Chondrocyte (in vitro differentiated cells): Measurements from ENCODE around the gene LTB4R. TPM values are rescaled to one million over a fixed set of nuclear protein-coding genes. Genes with fewer than 3 reads are reported as not detected.

ENCODE experiments used
- DNase-seq: peaks from one replicate; pipeline ENCODE4 v3.0.0; 2021; ENCODE audit warnings: mixed read lengths, low spot score
- H3K27ac Mint-ChIP-seq: one replicate; pipeline ENCODE4 v1.8.0; 2021; ENCODE audit warnings: mild to moderate bottlenecking, moderate library complexity, mixed read lengths; ENCODE audit not compliant: unreplicated experiment
- H3K27me3 Mint-ChIP-seq: 2 replicates; pipeline ENCODE4 v1.8.0; 2021; ENCODE audit warnings: low read depth, mixed read lengths
- H3K36me3 Mint-ChIP-seq: 2 replicates; pipeline ENCODE4 v1.8.0; 2021; ENCODE audit warnings: low read depth, mixed read lengths
- H3K4me1 Mint-ChIP-seq: 2 replicates; pipeline ENCODE4 v1.8.0; 2021; ENCODE audit warnings: low read depth, mild to moderate bottlenecking, mixed read lengths
- H3K4me3 Mint-ChIP-seq: one replicate; pipeline ENCODE4 v1.8.0; 2021; ENCODE audit warnings: mild to moderate bottlenecking, moderate library complexity, mixed read lengths; ENCODE audit not compliant: unreplicated experiment
- H3K9me3 Mint-ChIP-seq: 2 replicates; pipeline ENCODE4 v1.8.0; 2021; ENCODE audit warnings: low read depth, mixed read lengths
- total RNA-seq: library from RNA; stranded (reverse); gene quantifications from 3 replicates; pipeline ENCODE4 v1.2.1, GENCODE V29; 2021
- TF ChIP-seq, protein P1 (sequence below): fragments of 200-600 bp; sonication (generic); IDR thresholded peaks from 2 replicates; pipeline ENCODE4 v1.5.0; 2021; ENCODE audit warnings: antibody characterized with exemption, mild to moderate bottlenecking, moderate library complexity

The LTB4R gene
- total RNA-seq, 1 donor from 2014 or later: 7.3 TPM

- TF ChIP-seq, protein P1, sequence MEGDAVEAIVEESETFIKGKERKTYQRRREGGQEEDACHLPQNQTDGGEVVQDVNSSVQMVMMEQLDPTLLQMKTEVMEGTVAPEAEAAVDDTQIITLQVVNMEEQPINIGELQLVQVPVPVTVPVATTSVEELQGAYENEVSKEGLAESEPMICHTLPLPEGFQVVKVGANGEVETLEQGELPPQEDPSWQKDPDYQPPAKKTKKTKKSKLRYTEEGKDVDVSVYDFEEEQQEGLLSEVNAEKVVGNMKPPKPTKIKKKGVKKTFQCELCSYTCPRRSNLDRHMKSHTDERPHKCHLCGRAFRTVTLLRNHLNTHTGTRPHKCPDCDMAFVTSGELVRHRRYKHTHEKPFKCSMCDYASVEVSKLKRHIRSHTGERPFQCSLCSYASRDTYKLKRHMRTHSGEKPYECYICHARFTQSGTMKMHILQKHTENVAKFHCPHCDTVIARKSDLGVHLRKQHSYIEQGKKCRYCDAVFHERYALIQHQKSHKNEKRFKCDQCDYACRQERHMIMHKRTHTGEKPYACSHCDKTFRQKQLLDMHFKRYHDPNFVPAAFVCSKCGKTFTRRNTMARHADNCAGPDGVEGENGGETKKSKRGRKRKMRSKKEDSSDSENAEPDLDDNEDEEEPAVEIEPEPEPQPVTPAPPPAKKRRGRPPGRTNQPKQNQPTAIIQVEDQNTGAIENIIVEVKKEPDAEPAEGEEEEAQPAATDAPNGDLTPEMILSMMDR: no peak
- Mint-ChIP-seq H3K4me3 (no peak overlapping the region), H3K9me3 (no peaks in the 10 kb centered on the region), H3K36me3 (peaks cover 14% of the 10 kb centered on the region), H3K27me3 (no peaks in the 10 kb centered on the region), H3K27ac (no peak overlapping the region), H3K4me1 (peaks cover 16% of the 10 kb centered on the region)
- peak; percentile 77 for DNase-seq
These were observed 41.3 kb upstream of the LTB4R start for GRCh38 chr14:24269910-24270536.

DNA sequence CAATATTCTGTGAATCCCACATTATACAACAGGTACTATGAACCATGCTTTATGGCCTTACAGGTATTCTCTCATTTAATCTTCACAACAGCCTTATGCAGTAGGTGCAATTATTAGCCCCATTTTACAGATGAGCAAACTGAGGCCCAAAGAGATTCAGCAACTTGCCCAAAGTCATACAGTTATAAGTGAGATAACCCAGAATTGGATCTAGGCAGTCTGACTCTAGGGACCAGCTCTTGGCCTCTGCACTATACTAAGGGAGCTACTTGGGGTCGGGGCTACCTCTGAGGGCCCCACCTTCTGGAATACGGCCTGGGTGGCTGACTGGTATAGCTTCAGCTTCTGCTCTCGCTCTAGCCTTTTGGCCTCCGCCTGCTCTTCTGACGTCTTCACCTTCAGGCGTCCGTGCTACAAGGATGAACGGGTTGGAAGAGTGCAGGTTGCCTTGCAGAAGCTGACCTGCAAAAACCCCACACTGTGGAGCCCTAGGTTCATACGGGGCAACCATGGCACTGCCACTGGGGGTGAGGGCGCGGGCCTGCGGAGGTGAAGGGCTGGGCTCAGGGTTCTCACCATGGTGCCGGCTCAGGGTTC, 40.7 kb upstream of the LTB4R start:
- DNase-seq: no peak
- H3K27ac Mint-ChIP-seq: peak overlapping the region; percentile 90

GRCh38 chr14:24271134-24271833, 40.0 kb upstream of the LTB4R start, which contains the start of gene RABGGTA:
RABGGTA (minus strand) TSS chr14:24271597; CDS start chr14:24271115, 482 bp downstream.
- TF ChIP-seq, protein P1: peak; percentile 86
- peaks cover 12% of the 10 kb centered on the region for H3K36me3 Mint-ChIP-seq
- no peaks in the 10 kb centered on the region for H3K9me3 Mint-ChIP-seq
- peak within 1 kb of the TSS; percentile 92 for H3K4me3 Mint-ChIP-seq
- DNase-seq: peak; percentile 92
- peaks cover 16% of the 10 kb centered on the region for H3K4me1 Mint-ChIP-seq
- H3K27me3 Mint-ChIP-seq: no peaks in the 10 kb centered on the region
- peak within 1 kb of the TSS; percentile 90 for H3K27ac Mint-ChIP-seq

More for the DNA sequence above, 40.7 kb upstream of the LTB4R start:
- peak overlapping the region; percentile 92 for H3K4me3 Mint-ChIP-seq
- peaks cover 14% of the 10 kb centered on the region for H3K36me3 Mint-ChIP-seq
- TF ChIP-seq, protein P1: no peak
- no peaks in the 10 kb centered on the region for H3K27me3 Mint-ChIP-seq
- H3K9me3 Mint-ChIP-seq: no peaks in the 10 kb centered on the region
- peaks cover 16% of the 10 kb centered on the region for H3K4me1 Mint-ChIP-seq

DNA sequence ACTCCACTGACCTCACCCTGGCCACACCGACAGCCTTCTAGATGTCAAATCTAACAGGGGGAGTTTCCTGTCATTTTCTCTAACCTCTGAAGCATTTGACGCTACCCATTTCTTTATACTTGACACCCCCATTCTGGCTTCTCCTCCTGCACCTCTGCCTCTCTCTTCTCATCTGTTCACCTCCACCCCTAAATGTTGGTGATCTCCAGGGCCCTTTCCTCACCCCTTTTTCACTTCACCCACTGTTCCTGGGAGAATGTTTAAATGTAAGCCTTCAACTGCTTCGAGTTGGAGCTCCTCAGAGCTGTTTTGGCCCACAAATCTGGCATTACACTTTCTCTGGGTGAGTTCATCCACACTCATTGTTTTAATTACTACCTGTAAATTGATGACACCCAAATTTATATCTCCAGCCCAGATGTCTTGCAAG, 39.5 kb upstream of the LTB4R start:
- H3K4me3 Mint-ChIP-seq: peak overlapping the region; percentile 92
- DNase-seq: no peak
- TF ChIP-seq, protein P1: no peak
- H3K27ac Mint-ChIP-seq: peak overlapping the region; percentile 73
- H3K36me3 Mint-ChIP-seq: peaks cover 8% of the 10 kb centered on the region
- H3K9me3 Mint-ChIP-seq: no peaks in the 10 kb centered on the region
- no peaks in the 10 kb centered on the region for H3K27me3 Mint-ChIP-seq
- H3K4me1 Mint-ChIP-seq: peaks cover 16% of the 10 kb centered on the region

DNA sequence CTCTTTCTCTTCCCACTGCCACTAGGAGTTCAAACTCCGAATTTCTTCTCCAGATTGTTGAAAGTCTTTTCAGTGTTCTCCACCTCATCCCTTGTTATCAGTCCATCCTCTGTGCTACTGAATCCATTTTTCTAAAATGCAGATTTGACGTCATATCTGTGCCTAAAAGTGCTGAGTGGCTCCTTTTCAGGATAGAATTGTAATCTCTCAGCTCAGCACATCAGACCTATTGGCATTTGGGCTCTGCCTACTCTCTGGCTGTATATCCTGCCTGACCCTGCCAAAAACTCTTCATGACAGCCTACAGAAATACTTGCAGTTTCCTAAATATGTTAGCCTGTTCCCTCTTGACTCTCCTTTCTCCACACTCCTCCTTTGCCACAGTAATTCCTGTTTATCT, 38.8 kb upstream of the LTB4R start:
- Mint-ChIP-seq H3K4me3 (peak overlapping the region; percentile 31), H3K9me3 (no peaks in the 10 kb centered on the region), H3K4me1 (peaks cover 16% of the 10 kb centered on the region), H3K36me3 (peaks cover 2% of the 10 kb centered on the region), H3K27ac (no peak overlapping the region), H3K27me3 (no peaks in the 10 kb centered on the region)
- DNase-seq: no peak
- TF ChIP-seq, protein P1: no peak
